Gastroesophageal sphincter (tissue), 4 donors: ENCODE data around the gene RWDD4. TPM values are rescaled to one million over a fixed set of nuclear protein-coding genes. Genes with fewer than 3 reads are reported as not detected.

Experiments
- ATAC-seq: fragments of 150-250 bp; one replicate; pipeline ENCODE4 v1.9.1; 2016; ENCODE audit warnings: mild to moderate bottlenecking, moderate library complexity
- H3K27ac ChIP-seq, 4 donors: fragments of 200-600 bp; sonication (generic) in 3 of 4; 1 replicate in 3 of 4; 2 replicates in 1 of 4; pipeline ENCODE4 v1.5.1; 2016 to 2019
- H3K27me3 ChIP-seq: fragments of 200-600 bp; sonication (generic); one replicate; pipeline ENCODE4 v1.5.1; 2019
- H3K36me3 ChIP-seq, 2 donors: fragments of 200-600 bp; sonication (generic); one replicate each; pipeline ENCODE4 v1.5.1; 2019; ENCODE audit warnings: control low read depth in 1 of 2
- H3K4me1 ChIP-seq, 3 donors: fragments of 200-600 bp; sonication (generic); 1 replicate in 2 of 3; 2 replicates in 1 of 3; pipeline ENCODE4 v1.5.1; 2016 to 2019; ENCODE audit warnings: control low read depth in 2 of 3
- H3K4me3 ChIP-seq, 2 donors: fragments of 200-600 bp; sonication (generic); one replicate each; pipeline ENCODE4 v1.5.1; 2019; ENCODE audit warnings: mild to moderate bottlenecking in 1 of 2, moderate library complexity in 1 of 2
- H3K9me3 ChIP-seq, 3 donors: fragments of 200-600 bp; sonication (generic); one replicate each; pipeline ENCODE4 v1.5.1; 2017 to 2019; ENCODE audit warnings: control low read depth in 2 of 3
- EP300 ChIP-seq: sonication (generic); formaldehyde crosslinking; IDR thresholded peaks from one replicate; pipeline ENCODE4 v1.6.1; 2017; ENCODE audit warnings: antibody characterized with exemption, mild to moderate bottlenecking
- POLR2A ChIP-seq, 2 donors: fragments of 450-650 bp; IDR thresholded peaks; one replicate each; pipeline ENCODE4 v1.6.1; 2017; ENCODE audit warnings: antibody characterized with exemption in 2 of 2, mild to moderate bottlenecking in 2 of 2, moderate library complexity in 1 of 2
- POLR2AphosphoS5 ChIP-seq: sonication (generic); formaldehyde crosslinking; IDR thresholded peaks from one replicate; pipeline ENCODE4 v1.6.1; 2017; ENCODE audit warnings: antibody characterized with exemption
- WGBS, 2 donors: methylation state at CpG; one replicate each; pipeline ENCODE4 v1.1.5; 2018; ENCODE audit warnings: low coverage in 1 of 2; 5-methylcytosine and 5-hydroxymethylcytosine counted together
- total RNA-seq, 4 donors: library from RNA; depleted of rRNA; stranded (reverse); fragments of >200 nt; gene quantifications; one replicate each; pipeline ENCODE4 v1.1.0, GENCODE V29; 2016
- TF ChIP-seq, protein P1 (sequence below), 4 experiments: fragments of 200-600 bp in 2 of 4; fragments of 450-650 bp in 2 of 4; sonication (generic) in 1 of 4; IDR thresholded peaks; one replicate each; pipeline ENCODE4 v1.5.1; 2017 to 2019; ENCODE audit warnings: antibody characterized with exemption in 4 of 4, mild to moderate bottlenecking in 2 of 4, moderate library complexity in 2 of 4

Gene RWDD4
- total RNA-seq, 4 donors from 2014 or later, result 29.6 to 43.0 (median 32.8) TPM

DNA sequence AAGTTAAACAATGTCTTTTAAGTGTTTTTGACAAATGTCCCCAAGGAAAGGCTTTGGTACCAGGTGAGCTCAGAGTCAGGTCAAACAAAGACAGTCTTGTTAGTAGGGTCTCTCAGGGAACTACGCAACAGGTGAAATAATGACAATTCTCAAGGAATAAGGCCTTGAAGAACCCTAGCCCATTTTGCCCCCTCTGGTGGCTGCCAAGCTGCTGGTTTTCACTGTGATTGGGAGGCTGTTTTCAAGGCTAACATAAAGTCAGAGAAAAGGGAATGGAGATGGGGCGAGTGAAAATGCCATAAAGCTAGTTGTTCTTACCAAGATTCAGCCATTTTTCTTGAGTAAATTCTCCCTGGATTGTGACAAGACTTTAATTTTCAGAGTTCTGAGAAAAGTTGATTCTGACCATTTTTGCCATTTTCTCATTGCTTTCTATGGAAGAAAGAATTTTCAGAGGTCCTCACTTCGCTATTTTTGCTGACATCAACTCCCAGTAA lies 58.7 kb downstream of the RWDD4 start:
- WGBS, 2 donors, result 97 to 100% methylated on average over 1 to 3 of the region's 3 CpGs
- ATAC-seq, result no peak
- H3K27ac ChIP-seq, result peak overlapping the region in 1 of 4 donors; percentile 6

DNA sequence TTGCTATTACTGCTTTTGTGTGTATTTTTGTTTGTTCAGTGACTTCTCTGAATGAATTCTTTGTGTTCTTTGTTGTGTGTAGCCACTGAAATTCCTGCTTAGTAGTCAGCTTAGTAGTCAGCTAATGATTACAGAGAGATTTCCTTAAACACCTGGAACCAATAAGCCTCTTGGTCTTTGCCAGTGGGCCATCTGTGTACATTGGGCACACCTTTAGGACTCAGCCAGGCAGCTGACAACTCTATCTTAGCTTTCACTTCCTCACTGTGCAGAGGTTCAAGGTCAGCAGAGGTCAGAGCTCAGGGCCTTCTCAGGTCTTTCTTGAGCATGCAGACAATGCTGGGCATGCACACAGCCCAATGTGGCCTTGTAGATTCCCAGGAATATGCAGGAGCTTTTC lies 59.3 kb downstream of the RWDD4 start:
- Histone ChIP-seq H3K27ac (peak overlapping the region in 1 of 4 donors; percentile 6), H3K4me3 (no peak overlapping the region), H3K9me3 (no peaks in the 10 kb centered on the region), H3K4me1 (peaks cover 0 to 23% (median 5%) of the 10 kb centered on the region in 3 donors), H3K36me3 (no peaks in the 10 kb centered on the region), H3K27me3 (no peaks in the 10 kb centered on the region)
- no peak for ATAC-seq
- TF ChIP-seq POLR2AphosphoS5 (no peak), POLR2A (IDR thresholded peaks at IDR 0.05) (no peak), EP300 (no peak)
- TF ChIP-seq, protein P1, sequence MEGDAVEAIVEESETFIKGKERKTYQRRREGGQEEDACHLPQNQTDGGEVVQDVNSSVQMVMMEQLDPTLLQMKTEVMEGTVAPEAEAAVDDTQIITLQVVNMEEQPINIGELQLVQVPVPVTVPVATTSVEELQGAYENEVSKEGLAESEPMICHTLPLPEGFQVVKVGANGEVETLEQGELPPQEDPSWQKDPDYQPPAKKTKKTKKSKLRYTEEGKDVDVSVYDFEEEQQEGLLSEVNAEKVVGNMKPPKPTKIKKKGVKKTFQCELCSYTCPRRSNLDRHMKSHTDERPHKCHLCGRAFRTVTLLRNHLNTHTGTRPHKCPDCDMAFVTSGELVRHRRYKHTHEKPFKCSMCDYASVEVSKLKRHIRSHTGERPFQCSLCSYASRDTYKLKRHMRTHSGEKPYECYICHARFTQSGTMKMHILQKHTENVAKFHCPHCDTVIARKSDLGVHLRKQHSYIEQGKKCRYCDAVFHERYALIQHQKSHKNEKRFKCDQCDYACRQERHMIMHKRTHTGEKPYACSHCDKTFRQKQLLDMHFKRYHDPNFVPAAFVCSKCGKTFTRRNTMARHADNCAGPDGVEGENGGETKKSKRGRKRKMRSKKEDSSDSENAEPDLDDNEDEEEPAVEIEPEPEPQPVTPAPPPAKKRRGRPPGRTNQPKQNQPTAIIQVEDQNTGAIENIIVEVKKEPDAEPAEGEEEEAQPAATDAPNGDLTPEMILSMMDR (IDR thresholded peaks at IDR 0.05), result no peak

More for the DNA sequence above, 58.7 kb downstream of the RWDD4 start:
- TF ChIP-seq EP300 (no peak), POLR2AphosphoS5 (no peak), POLR2A (IDR thresholded peaks at IDR 0.05) (no peak)
- TF ChIP-seq, protein P1 (IDR thresholded peaks at IDR 0.05), result peak in 3 of 4 experiments; percentile 13 to 39 (median 38)
- Histone ChIP-seq H3K9me3 (no peaks in the 10 kb centered on the region), H3K36me3 (no peaks in the 10 kb centered on the region), H3K27me3 (no peaks in the 10 kb centered on the region), H3K4me3 (no peak overlapping the region), H3K4me1 (peaks cover 0 to 23% (median 5%) of the 10 kb centered on the region in 3 donors)

DNA sequence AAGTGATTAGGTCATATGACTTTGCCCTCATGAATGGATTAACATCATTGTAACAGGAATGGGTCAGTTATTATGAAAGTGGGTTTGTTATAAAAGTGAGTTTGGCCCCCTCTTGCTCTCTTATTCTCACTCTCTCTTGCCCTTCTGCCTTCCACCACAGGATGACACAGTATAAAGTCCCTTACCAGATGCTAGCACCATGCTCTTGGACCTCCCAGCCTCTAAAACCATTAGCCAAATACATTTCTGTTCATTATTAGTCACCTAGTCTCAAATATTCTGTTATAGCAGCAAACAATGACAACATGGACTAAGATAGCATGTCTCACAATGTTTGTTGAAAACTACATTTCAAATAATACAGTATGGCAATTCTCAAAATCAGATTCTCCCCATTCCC lies 59.7 kb downstream of the RWDD4 start:
- ATAC-seq, result no peak
- TF ChIP-seq, protein P1 (IDR thresholded peaks at IDR 0.05), result no peak
- TF ChIP-seq POLR2AphosphoS5 (no peak), POLR2A (IDR thresholded peaks at IDR 0.05) (no peak), EP300 (no peak)
- H3K36me3 ChIP-seq, result no peaks in the 10 kb centered on the region
- peaks cover 0 to 23% (median 5%) of the 10 kb centered on the region in 3 donors for H3K4me1 ChIP-seq
- no peak overlapping the region for H3K4me3 ChIP-seq
- H3K27me3 ChIP-seq, result no peaks in the 10 kb centered on the region
- H3K9me3 ChIP-seq, result no peaks in the 10 kb centered on the region
- no peak overlapping the region for H3K27ac ChIP-seq

DNA sequence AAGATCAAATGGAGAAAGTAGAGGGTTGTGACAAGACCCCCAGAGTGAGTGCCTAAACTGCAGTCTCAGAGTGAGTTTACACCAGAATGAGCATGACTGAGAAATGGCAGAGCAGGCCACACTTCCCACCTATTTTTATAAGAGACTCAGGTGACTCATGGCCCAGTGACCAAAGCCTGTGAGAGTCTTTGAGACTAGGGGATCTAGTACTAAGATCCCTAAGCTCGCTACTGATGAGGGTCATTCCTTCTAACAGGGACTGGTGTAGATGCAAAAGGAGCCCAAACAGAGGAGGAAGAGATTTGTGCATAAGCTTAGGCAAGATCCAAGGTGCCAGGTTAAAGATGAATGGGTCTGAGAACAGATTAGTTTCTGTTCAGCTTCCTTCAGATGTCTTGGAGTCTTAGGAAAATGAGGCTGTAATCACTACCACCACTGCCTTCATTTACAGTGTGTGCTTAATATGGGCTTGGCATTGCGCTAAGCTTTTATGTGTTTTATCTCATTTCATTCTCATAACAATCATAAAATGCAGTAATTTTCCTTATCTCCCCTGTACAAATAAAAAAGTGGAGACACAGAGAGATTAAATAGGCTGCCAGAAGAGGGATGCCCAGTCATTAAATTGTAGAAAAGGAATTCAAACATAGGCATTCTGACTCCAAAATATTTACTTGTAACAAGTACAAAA lies 62.8 kb downstream of the RWDD4 start:
- Histone ChIP-seq H3K4me1 (peaks cover 0 to 18% (median 5%) of the 10 kb centered on the region in 3 donors), H3K27me3 (no peaks in the 10 kb centered on the region), H3K9me3 (no peaks in the 10 kb centered on the region), H3K36me3 (no peaks in the 10 kb centered on the region), H3K4me3 (no peak overlapping the region), H3K27ac (peak overlapping the region in 3 of 4 donors; percentile 1 to 47 (median 29))
- 67 to 100% methylated on average over 2 of the region's 2 CpGs for WGBS, 2 donors
- ATAC-seq, result peak; percentile 10
- no peak for TF ChIP-seq POLR2AphosphoS5
- TF ChIP-seq POLR2A (IDR thresholded peaks at IDR 0.05), result no peak
- no peak for TF ChIP-seq EP300
- TF ChIP-seq, protein P1 (IDR thresholded peaks at IDR 0.05), result no peak

DNA sequence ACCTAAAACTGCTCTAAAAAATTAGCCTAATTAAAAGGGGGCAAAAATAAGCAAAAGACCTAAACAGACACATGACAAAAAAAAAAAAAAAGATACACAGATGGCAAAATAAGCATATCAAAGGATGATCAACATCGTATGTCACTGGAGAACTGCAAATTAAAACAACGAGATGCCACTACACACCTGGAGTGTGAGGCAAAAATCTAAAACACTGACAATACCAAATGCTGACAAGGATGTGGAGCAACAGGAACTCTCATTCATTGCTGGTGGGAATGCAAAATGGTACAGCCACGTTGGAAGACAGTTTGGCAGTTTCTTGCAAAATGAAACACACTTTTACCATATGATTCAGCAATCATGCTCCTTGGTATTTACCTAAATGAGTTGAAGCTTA lies 64.2 kb downstream of the RWDD4 start:
- H3K27ac ChIP-seq, result no peak overlapping the region
- 77 to 82% methylated on average over 3 of the region's 3 CpGs for WGBS, 2 donors
- no peak for ATAC-seq

More for the DNA sequence above, 64.2 kb downstream of the RWDD4 start:
- no peaks in the 10 kb centered on the region for H3K9me3 ChIP-seq
- H3K4me3 ChIP-seq, result no peak overlapping the region
- no peaks in the 10 kb centered on the region for H3K27me3 ChIP-seq
- no peaks in the 10 kb centered on the region for H3K36me3 ChIP-seq
- TF ChIP-seq, protein P1 (IDR thresholded peaks at IDR 0.05), result no peak
- TF ChIP-seq EP300 (no peak), POLR2A (IDR thresholded peaks at IDR 0.05) (no peak), POLR2AphosphoS5 (no peak)
- peaks cover 2 to 21% (median 8%) of the 10 kb centered on the region in 3 donors for H3K4me1 ChIP-seq
